ENCODE data around the gene ABCB9. TPM values are rescaled to one million over a fixed set of nuclear protein-coding genes. Genes with fewer than 3 reads are reported as not detected.

The ABCB9 gene
- total RNA-seq, 1 experiment from 2014 or later, result 14.7 TPM

Small RNA genes within 50 kb of the gene (microRNA-seq; reads per million reads assigned to microRNA genes)
- gene MIR4304 (ENCODE audit: borderline number of aligned reads), result not detected

Other genes with a start within 250 kb of the ABCB9 start
- not detected for gene HCAR3, start 249.7 kb downstream of the ABCB9 start, total RNA-seq (2021; ENCODE audit: unreplicated experiment)
- not detected for gene HCAR1, start 235.6 kb downstream of the ABCB9 start, total RNA-seq (2021; ENCODE audit: unreplicated experiment)
- gene DENR, start 213.6 kb downstream of the ABCB9 start, total RNA-seq (2021; ENCODE audit: unreplicated experiment), result 59.1 TPM
- 1.7 TPM for gene CCDC62, start 191.9 kb downstream of the ABCB9 start, total RNA-seq (2021; ENCODE audit: unreplicated experiment)
- gene HIP1R, start 131.0 kb downstream of the ABCB9 start, total RNA-seq (2021; ENCODE audit: unreplicated experiment), result 57.8 TPM
- gene VPS37B, start 70.3 kb downstream of the ABCB9 start, total RNA-seq (2021; ENCODE audit: unreplicated experiment), result 55.0 TPM
- gene OGFOD2, start 8.8 kb upstream of the ABCB9 start, total RNA-seq (2021; ENCODE audit: unreplicated experiment), result 29.5 TPM
- gene ARL6IP4, start 14.2 kb upstream of the ABCB9 start, total RNA-seq (2021; ENCODE audit: unreplicated experiment), result 128 TPM
- 15.2 TPM for gene PITPNM2, start 184.6 kb upstream of the ABCB9 start, total RNA-seq (2021; ENCODE audit: unreplicated experiment)

Data from HCT116 (cell line).